Tibial nerve (tissue), 4 donors: ENCODE results near the gene NR2E1.

Experiments
- CTCF ChIP-seq, 5 experiments: fragments of 200-600 bp in 3 of 5; fragments of 450-650 bp in 2 of 5; sonication (generic) in 3 of 5; IDR thresholded peaks; one replicate each; pipeline ENCODE4 v1.5.1; 2016 to 2019; ENCODE audit warnings: antibody characterized with exemption in 5 of 5, mild to moderate bottlenecking in 3 of 5, moderate library complexity in 2 of 5
- EP300 ChIP-seq, 2 donors: sonication (generic); formaldehyde crosslinking; IDR thresholded peaks; one replicate each; pipeline ENCODE4 v1.6.1; 2017; ENCODE audit warnings: antibody characterized with exemption in 2 of 2, mild to moderate bottlenecking in 1 of 2
- POLR2A ChIP-seq, 2 donors: fragments of 450-650 bp; IDR thresholded peaks; one replicate each; pipeline ENCODE4 v1.6.1; 2017; ENCODE audit warnings: antibody characterized with exemption in 2 of 2, mild to moderate bottlenecking in 2 of 2, moderate library complexity in 2 of 2

- TF ChIP-seq CTCF (IDR thresholded peaks at IDR 0.05), result no peak
- TF ChIP-seq EP300 (IDR thresholded peaks at IDR 0.05), result no peak
- TF ChIP-seq POLR2A (IDR thresholded peaks at IDR 0.05), result no peak
Observed at GRCh38 chr6:108193835-108194234, 28.0 kb downstream of the NR2E1 start.
